A172 (cell line): ENCODE measurements around the gene PCDHGA11. TPM values are rescaled to one million over a fixed set of nuclear protein-coding genes. Genes with fewer than 3 reads are reported as not detected.
"Not testable (repeated sequence)": the region's sequence is repeated elsewhere in the genome, so short reads cannot be mapped to it uniquely, and the experiment has no call there.

Experiments
- DNase-seq: peaks from one replicate; pipeline ENCODE4 v3.0.0-alpha.2; 2015; ENCODE audit warnings: low spot score
- total RNA-seq: library from RNA; depleted of rRNA; stranded (reverse); fragments of >200 nt; shearing (Covaris generic); gene quantifications from 2 replicates; pipeline ENCODE4 v1.2.3, GENCODE V29; 2014; rRNA removed

PCDHGA11 gene
- 0.19 and 0.89 TPM in 2 replicates for total RNA-seq

DNA sequence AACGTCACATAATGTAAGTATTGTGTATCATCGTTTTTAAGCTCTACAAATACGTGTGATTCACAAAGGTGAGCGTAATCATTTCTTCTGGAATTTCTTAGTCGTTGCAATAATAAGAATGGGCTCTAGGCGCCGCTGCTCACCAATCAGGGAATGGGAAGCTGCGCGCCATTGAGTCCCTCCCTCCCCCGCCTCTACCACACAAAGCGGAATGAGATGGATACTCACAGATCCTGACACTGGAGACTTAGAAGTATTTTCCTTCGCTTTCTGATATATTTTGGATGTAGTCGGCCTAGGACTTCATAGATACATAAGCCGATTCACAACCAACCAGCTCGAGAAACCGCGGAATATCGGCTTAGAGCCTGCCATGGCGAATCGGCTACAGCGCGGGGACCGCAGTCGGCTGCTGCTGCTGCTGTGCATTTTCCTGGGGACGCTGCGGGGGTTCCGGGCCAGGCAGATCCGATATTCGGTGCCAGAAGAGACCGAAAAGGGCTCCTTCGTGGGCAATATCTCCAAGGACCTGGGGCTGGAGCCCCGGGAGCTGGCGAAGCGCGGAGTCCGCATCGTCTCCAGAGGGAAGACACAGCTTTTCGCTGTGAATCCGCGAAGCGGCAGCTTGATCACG lies at the start of gene PCDHGA11:
TSS of gene PCDHGA11 (plus strand) at position 197 of the 634 bp plus-strand sequence. CDS start at position 374, 177 bp downstream.
- no peak for DNase-seq

DNA sequence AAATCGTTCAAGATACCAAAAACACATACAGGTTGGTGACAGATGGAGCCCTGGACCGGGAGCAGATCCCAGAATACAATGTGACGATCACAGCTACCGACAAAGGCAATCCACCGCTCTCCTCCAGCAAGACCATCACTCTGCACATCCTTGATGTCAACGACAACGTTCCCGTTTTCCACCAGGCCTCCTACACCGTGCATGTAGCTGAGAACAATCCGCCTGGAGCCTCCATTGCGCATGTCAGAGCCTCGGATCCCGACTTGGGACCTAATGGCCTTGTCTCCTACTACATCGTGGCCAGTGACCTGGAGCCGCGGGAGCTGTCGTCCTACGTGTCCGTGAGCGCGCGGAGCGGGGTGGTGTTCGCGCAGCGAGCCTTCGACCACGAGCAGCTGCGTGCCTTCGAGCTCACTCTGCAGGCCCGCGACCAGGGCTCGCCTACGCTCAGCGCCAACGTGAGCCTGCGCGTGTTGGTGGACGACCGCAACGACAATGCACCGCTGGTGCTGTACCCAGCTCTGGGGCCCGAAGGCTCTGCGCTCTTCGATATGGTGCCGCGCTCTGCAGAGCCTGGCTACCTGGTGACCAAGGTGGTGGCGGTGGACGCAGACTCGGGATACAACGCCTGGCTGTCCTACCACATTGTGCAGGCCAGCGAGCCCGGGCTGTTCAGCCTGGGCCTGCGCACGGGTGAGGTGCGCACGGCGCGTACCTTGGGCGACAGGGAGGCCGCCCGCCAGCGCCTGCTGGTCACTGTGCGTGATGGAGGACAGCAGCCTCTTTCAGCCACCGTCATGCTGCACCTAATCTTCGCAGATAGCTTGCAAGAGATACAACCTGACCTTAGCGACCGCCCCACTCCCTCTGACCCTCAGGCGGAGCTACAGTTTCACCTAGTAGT lies 49.0 kb upstream of the PCDHGA11 start:
- no peak for DNase-seq

DNA sequence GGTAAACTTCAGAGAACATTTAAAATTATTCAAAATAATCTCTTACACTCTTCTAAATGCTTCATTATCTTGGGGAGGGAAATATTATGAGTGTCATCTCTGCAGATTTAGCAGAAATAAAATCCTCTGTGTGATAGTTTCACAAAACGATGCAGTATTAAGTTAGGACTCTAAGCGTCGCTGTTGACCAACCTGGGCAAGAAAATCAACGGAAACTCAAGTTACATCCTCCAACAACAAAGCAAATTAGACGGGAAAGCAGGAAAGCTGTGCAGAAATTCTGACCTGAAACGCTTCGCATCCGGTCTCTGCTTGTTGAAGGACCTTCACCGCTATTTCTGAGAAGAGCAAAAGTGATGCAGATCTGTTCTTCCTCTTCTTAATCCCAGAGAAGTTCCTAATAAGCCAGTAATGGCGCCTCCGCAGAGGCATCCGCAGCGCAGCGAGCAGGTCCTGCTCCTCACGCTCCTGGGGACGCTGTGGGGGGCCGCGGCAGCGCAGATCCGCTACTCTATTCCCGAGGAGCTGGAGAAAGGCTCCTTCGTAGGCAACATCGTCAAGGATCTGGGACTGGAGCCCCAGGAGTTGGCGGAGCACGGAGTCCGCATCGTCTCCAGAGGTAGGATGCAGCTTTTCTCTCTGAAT lies 47.1 kb upstream of the PCDHGA11 start, which contains the start of gene PCDHGA6:
TSS of gene PCDHGA6 (plus strand) at position 219 of the 645 bp plus-strand sequence. CDS start at position 412, 193 bp downstream.
- no peak for DNase-seq

DNA sequence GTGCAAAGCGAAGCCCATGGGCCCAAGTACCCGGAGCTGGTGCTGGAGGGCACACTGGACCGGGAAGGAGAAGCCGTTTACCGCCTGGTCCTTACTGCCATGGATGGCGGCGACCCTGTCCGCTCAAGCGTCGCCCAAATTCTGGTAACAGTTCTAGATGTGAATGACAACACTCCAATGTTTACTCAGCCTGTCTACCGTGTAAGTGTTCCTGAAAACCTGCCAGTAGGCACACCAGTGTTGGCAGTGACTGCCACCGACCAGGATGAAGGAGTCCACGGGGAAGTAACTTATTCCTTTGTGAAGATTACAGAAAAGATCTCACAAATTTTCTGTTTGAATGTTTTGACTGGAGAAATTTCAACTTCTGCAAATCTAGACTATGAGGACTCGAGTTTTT lies 46.2 kb upstream of the PCDHGA11 start:
- DNase-seq, result no peak

DNA sequence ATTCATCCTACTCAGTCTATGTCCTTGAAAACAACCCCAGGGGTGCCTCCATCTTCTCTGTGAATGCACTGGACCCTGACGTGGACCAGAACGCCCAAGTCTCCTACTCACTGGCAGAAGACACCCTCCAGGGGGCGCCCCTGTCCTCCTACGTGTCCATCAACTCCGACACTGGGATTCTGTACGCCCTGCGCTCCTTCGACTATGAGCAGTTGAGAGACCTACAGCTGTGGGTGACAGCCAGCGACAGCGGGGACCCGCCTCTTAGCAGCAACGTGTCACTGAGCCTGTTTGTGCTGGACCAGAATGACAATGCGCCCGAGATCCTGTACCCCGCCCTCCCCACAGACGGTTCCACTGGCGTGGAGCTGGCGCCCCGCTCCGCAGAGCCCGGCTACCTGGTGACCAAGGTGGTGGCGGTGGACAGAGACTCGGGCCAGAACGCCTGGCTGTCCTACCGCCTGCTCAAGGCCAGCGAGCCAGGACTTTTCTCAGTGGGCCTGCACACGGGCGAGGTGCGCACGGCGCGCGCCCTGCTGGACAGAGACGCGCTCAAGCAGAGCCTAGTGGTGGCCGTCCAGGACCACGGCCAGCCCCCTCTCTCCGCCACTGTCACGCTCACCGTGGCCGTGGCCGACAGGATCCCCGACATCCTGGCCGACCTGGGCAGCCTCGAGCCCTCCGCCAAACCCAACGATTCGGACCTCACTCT lies 45.3 kb upstream of the PCDHGA11 start:
- DNase-seq, result not testable (repeated sequence)

DNA sequence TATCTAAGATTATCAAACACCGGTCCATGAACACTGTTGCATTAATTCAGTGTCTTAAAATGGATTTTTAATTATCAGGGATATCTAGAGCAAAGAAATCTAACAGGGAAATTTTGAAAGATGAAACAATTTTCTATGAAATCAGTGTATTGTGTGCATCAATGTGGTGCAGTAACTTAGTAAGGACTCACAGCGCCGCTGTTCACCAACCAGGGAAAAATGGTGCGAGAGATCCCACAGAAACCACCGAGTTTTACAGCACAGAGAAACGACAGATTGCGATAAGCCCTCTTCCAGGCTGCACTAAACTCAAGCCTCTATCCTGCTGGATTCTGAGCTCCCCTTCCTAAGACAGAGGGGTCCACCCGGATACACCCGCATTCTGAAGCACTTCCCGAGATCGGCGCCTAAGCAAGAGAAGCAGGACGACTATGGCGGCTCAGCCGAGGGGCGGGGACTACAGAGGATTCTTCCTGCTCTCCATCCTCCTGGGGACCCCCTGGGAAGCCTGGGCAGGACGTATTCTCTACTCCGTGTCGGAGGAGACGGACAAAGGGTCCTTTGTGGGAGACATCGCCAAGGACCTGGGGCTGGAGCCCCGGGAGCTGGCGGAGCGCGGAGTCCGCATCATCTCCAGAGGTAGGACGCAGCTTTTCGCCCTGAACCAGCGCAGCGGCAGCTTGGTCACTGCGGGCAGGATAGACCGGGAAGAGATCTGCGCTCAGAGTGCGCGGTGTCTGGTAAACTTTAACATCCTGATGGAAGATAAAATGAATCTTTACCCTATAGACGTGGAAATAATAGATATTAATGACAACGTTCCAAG lies 38.2 kb upstream of the PCDHGA11 start, which contains the start of gene PCDHGA7:
TSS of gene PCDHGA7 (plus strand) at position 274 of the 826 bp plus-strand sequence. CDS start at position 432, 158 bp downstream.
- no peak for DNase-seq

DNA sequence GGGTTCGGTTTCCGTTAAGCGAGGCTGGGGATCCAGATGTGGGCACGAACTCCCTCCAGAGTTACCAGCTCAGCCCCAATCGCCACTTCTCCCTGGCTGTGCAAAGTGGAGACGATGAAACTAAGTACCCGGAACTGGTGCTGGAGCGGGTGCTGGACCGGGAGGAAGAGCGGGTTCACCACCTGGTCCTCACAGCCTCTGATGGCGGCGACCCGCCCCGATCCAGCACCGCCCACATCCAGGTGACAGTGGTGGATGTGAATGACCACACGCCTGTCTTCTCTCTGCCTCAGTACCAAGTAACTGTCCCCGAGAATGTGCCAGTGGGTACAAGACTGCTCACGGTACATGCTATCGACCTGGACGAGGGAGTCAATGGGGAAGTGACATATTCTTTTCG lies 37.5 kb upstream of the PCDHGA11 start:
- DNase-seq, result no peak

DNA sequence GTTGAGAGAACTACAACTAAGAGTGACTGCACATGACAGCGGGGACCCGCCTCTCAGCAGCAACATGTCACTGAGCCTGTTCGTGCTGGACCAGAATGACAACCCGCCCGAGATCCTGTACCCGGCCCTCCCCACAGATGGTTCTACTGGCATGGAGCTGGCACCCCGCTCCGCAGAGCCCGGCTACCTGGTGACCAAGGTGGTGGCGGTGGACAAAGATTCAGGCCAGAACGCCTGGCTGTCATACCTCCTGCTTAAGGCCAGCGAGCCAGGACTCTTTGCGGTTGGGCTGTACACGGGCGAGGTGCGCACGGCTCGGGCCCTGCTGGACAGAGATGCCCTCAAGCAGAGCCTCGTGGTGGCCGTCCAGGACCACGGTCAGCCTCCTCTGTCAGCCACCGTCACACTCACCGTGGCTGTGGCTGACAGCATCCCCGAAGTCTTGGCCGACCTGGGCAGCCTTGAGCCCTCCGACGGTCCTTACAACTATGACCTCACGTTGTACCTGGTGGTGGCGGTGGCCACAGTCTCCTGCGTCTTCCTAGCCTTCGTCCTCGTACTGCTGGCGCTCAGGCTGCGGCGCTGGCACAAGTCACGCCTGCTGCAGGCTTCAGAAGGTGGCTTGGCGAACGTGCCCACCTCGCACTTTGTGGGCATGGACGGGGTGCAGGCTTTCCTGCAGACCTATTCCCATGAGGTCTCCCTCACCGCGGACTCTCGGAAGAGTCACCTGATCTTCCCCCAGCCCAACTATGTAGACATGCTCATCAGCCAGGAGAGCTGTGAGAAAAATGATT lies 36.2 kb upstream of the PCDHGA11 start:
- DNase-seq, result no peak

DNA sequence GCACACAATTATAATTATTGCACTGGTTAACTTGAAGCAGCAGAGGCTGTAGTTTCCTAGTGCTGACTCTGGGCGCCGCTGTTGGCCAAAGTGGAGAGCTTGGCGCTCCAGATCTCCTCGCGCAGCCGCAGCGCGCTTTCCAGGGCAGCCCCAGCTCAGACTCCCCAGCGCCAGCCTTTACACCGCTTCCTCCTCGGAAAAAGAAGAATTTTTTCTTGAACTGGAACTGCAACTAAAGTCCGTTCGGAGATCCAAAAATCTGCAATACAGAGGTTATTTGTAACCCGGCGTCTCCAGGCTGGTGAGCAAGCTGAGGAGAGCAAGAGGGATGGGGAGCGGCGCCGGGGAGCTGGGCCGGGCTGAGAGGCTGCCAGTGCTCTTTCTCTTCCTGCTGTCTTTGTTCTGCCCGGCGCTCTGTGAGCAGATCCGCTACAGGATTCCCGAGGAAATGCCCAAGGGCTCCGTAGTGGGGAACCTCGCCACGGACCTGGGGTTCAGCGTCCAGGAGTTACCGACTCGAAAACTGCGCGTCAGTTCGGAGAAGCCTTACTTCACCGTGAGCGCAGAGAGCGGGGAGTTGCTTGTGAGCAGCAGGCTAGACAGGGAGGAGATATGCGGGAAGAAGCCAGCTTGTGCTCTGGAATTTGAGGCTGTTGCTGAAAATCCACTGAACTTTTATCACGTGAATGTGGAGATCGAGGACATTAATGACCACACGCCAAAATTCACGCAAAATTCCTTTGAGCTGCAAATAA lies 33.1 kb upstream of the PCDHGA11 start, which contains the start of gene PCDHGB4:
TSS of gene PCDHGB4 (plus strand) at position 142 of the 755 bp plus-strand sequence. CDS start at position 329, 187 bp downstream.
- DNase-seq, result not testable (repeated sequence)

DNA sequence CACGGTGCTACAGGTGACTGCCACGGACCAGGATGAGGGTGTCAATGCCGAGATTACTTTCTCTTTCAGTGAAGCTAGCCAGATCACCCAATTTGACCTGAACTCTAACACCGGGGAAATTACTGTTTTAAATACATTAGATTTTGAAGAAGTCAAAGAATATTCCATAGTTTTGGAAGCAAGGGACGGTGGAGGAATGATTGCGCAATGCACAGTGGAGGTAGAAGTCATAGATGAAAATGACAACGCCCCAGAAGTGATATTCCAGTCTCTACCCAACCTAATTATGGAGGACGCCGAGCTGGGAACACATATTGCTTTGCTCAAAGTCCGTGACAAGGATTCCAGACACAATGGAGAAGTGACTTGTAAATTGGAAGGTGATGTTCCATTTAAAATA lies 32.2 kb upstream of the PCDHGA11 start:
- DNase-seq, result no peak

DNA sequence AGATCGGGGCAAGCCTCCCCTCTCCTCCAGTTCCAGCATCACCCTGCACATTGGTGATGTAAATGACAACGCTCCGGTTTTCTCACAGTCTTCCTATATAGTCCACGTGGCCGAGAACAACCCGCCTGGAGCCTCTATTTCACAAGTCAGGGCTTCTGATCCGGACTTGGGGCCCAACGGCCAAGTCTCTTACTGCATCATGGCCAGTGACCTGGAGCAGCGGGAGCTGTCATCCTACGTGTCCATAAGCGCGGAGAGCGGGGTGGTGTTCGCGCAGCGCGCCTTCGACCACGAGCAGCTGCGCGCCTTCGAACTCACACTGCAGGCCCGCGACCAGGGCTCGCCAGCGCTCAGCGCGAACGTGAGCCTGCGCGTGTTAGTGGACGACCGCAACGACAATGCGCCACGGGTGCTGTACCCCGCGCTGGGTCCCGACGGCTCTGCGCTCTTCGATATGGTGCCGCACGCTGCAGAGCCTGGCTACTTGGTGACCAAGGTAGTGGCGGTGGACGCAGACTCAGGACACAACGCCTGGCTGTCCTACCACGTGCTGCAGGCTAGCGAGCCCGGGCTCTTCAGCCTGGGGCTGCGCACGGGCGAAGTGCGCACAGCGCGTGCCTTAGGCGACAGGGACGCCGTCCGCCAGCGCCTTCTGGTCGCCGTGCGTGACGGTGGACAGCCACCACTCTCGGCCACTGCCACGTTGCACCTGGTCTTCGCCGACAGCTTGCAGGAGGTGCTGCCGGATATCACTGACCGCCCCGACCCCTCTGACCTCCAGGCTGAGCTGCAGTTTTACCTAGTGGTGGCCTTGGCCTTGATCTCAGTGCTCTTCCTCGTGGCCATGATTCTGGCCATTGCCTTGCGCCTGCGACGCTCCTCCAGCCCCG lies 31.5 kb upstream of the PCDHGA11 start:
- no peak for DNase-seq

DNA sequence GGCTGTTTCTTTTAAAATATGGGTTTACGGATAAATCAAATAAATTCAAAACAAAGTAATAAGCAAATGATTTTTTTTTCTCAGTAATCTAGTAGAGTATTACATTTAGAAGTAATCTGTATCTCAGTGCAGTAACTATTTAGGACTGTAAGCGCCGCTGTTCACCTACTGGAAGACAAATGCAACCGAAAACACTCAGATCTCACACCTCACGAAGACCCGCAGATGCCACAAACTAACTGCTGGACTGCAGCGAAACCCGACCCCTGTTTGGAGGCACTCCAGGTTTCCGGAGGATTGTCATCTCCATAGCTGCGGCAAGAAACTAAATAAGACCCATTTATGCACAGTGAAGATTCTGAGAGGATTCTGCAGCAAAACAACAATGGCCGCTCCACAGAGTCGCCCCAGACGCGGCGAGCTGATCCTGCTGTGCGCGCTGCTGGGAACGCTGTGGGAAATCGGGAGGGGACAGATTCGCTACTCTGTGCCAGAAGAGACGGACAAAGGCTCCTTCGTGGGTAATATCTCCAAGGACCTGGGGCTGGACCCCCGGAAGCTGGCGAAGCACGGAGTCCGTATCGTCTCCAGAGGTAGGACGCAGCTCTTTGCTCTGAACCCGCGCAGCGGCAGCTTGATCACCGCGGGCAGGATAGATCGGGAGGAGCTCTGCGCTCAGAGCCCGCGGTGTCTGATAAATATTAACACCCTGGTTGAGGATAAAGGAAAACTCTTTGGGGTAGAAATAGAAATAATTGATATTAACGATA lies 28.2 kb upstream of the PCDHGA11 start, which contains the start of gene PCDHGA8:
TSS of gene PCDHGA8 (plus strand) at position 205 of the 770 bp plus-strand sequence. CDS start at position 386, 181 bp downstream.
- DNase-seq, result no peak

DNA sequence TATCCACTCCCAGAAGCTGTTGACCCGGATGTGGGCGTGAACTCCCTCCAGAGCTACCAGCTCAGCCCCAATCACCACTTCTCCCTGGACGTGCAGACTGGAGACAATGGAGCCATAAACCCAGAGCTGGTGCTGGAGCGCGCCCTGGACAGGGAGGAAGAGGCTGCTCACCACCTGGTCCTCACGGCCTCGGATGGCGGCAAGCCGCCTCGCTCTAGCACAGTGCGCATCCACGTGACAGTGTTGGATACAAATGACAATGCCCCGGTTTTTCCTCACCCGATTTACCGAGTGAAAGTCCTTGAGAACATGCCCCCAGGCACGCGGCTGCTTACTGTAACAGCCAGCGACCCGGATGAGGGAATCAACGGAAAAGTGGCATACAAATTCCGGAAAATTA lies 27.6 kb upstream of the PCDHGA11 start:
- DNase-seq, result no peak

DNA sequence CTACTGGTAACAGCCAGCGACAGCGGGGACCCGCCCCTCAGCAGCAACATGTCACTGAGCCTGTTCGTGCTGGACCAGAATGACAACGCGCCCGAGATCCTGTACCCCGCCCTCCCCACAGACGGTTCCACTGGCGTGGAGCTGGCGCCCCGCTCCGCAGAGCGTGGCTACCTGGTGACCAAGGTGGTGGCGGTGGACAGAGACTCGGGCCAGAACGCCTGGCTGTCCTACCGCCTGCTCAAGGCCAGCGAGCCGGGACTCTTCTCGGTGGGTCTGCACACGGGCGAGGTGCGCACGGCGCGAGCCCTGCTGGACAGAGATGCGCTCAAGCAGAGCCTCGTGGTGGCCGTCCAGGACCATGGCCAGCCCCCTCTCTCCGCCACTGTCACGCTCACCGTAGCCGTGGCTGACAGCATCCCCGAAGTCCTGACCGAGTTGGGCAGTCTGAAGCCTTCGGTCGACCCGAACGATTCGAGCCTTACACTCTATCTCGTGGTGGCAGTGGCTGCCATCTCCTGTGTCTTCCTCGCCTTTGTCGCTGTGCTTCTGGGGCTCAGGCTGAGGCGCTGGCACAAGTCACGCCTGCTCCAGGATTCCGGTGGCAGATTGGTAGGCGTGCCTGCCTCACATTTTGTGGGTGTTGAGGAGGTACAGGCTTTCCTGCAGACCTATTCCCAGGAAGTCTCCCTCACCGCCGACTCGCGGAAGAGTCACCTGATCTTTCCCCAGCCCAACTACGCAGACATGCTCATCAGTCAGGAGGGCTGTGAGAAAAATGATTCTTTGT lies 26.3 kb upstream of the PCDHGA11 start:
- not testable (repeated sequence) for DNase-seq

DNA sequence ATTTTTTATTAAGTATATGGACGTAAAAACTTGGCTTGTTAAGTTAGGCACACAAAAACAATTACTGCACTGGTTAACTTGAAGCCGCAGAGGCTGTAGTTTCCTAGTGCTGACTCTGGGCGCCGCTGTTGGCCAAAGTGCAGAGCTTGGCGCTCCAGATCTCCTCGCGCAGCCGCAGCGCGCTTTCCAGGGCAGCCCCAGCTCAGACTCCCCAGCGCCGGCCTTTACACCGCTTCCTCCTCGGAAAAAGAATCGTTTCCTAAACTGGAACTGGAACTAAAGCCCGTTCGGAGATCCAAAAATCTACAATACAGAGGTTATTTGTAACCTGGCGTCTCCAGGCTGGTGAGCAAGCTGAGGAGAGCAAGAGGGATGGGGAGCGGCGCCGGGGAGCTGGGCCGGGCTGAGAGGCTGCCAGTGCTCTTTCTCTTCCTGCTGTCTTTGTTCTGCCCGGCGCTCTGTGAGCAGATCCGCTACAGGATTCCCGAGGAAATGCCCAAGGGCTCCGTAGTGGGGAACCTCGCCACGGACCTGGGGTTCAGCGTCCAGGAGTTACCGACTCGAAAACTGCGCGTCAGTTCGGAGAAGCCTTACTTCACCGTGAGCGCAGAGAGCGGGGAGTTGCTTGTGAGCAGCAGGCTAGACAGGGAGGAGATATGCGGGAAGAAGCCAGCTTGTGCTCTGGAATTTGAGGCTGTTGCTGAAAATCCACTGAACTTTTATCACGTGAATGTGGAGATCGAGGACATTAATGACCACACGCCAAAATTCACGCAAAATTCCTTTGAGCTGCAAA lies 22.9 kb upstream of the PCDHGA11 start, which contains the start of gene PCDHGB5:
TSS of gene PCDHGB5 (plus strand) at position 192 of the 796 bp plus-strand sequence. CDS start at position 373, 181 bp downstream.
- not testable (repeated sequence) for DNase-seq
